ENCODE measurements around the gene NF1. TPM values are rescaled to one million over a fixed set of nuclear protein-coding genes. Genes with fewer than 3 reads are reported as not detected.
A peak's percentile ranks its signal among the peaks of the same experiment; 100 is the strongest.
"Not testable (repeated sequence)": the region's sequence is repeated elsewhere in the genome, so short reads cannot be mapped to it uniquely, and the experiment has no call there.

Gene NF1
- total RNA-seq, 4 donors from 2014 or later: 40.9 to 158 (median 113) TPM

DNA sequence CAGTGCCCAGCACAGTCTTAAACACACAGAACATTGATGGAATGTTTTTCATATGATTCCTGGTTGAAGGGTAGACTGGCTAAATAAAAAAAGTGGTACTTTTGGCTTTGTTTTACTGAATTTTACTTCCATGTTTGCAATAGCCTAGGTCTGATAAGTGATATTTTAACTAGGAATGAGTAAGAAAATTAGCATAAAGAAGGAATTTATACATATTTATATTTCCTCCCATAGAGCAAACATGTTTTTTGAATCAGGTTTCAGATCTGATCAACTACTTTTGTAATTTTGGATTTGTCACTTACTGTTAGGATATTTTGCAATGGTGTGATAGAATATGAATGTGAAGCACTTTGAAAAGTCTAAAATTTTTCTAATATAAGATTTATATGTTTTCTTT is 7.2 kb downstream of the NF1 start:
- H3K27me3 ChIP-seq: no peaks in the 10 kb centered on the region
- intact Hi-C loops (cut with DNase I; ENCODE audit: low total_unique reads): no loop called here
- TF ChIP-seq CTCF (IDR thresholded peaks at IDR 0.05) (no peak), POLR2A (IDR thresholded peaks at IDR 0.05) (no peak)
- no peak for DNase-seq
- H3K4me1 ChIP-seq: no peaks in the 10 kb centered on the region
- H3K27ac ChIP-seq: no peak overlapping the region
- no peaks in the 10 kb centered on the region for H3K36me3 ChIP-seq
- no peak overlapping the region for H3K4me3 ChIP-seq
- H3K9me3 ChIP-seq: no peaks in the 10 kb centered on the region

GRCh38 chr17:31105991-31106390 is 11.2 kb downstream of the NF1 start:
- Histone ChIP-seq H3K27ac (no peak overlapping the region), H3K27me3 (no peaks in the 10 kb centered on the region), H3K9me3 (no peaks in the 10 kb centered on the region), H3K4me3 (no peak overlapping the region), H3K4me1 (no peaks in the 10 kb centered on the region), H3K36me3 (no peaks in the 10 kb centered on the region)
- no peak for DNase-seq
- no peak for TF ChIP-seq POLR2A (IDR thresholded peaks at IDR 0.05)
- TF ChIP-seq CTCF (IDR thresholded peaks at IDR 0.05): no peak
- intact Hi-C loops (cut with DNase I; ENCODE audit: low total_unique reads): no loop called here

DNA sequence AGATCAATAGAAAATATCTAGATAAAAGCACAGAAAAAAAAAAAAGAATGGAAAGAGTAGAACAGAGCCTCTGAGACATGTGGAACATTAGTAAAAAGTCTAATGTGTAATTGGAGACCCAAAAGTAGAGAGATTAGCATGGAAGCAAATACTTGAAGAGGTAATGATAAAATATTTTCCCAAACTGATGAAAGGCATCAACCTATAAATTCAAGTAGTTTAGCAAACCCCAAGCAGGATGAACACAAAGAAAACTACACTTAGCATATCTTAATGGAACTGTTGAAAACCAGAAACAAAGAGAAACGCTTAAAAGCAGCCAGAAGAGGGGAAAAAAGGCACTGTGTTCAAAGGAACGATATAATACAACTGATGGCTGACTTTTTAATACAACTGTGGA is 16.4 kb downstream of the NF1 start:
- Histone ChIP-seq H3K36me3 (no peaks in the 10 kb centered on the region), H3K27ac (no peak overlapping the region), H3K4me1 (no peaks in the 10 kb centered on the region), H3K27me3 (no peaks in the 10 kb centered on the region), H3K4me3 (no peak overlapping the region), H3K9me3 (no peaks in the 10 kb centered on the region)
- intact Hi-C loops (cut with DNase I; ENCODE audit: low total_unique reads): no loop called here
- no peak for DNase-seq
- TF ChIP-seq POLR2A (IDR thresholded peaks at IDR 0.05): no peak
- no peak for TF ChIP-seq CTCF (IDR thresholded peaks at IDR 0.05)

- no peak for DNase-seq
These were observed 17.4 kb downstream of the NF1 start for GRCh38 chr17:31112001-31112661.

DNA sequence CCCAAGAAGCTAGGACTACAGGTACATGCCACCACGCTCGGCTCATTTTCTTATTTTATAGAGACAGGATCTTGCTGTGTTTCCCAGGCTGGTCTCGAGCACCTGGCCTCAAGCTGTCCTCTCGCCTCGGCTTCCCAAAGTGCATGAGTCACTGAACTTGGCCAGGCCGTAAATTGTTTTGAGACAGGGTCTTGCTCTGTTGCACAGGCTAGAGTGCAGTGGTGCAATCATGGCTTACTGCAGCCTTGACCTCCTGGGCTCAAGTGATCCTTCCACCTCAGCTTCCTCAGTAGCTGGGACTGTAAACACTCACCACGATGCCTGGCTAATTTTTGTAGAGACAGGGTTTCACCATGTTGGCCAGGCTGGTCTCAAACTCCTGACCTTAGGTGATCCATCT is 18.6 kb downstream of the NF1 start:
- H3K4me1 ChIP-seq; H3K36me3 ChIP-seq; intact Hi-C loops (cut with DNase I; ENCODE audit: low total_unique reads); H3K27ac ChIP-seq; H3K27me3 ChIP-seq; H3K9me3 ChIP-seq; H3K4me3 ChIP-seq: not testable (repeated sequence)
- DNase-seq: peak; percentile 35 to 58

More at GRCh38 chr17:31112001-31112661, 17.4 kb downstream of the NF1 start:
- intact Hi-C loops (cut with DNase I; ENCODE audit: low total_unique reads): no loop called here
- TF ChIP-seq POLR2A (IDR thresholded peaks at IDR 0.05) (no peak), CTCF (IDR thresholded peaks at IDR 0.05) (no peak)
- H3K36me3 ChIP-seq: no peaks in the 10 kb centered on the region
- H3K27me3 ChIP-seq: no peaks in the 10 kb centered on the region
- H3K4me3 ChIP-seq: no peak overlapping the region
- H3K27ac ChIP-seq: no peak overlapping the region
- no peaks in the 10 kb centered on the region for H3K4me1 ChIP-seq
- no peaks in the 10 kb centered on the region for H3K9me3 ChIP-seq

DNA sequence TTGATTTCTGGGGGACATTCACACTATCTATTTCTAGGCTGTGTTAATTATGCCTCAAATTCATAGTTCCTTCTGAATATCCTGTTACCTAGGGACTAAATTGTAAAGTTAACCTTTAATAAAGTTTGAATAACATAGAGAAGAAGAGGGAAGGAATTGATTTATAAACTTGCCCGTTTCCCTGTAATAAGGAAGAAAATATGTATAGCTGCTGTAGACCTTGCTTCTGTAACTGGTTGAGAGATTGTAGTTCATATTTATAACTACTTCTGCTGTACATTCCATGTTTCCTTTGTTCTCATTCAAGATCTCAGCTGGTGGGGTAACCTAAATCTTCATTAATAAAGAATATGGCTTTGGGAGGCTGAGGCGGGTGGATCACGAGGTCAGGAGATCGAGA is 19.2 kb downstream of the NF1 start:
- no peak for DNase-seq
- H3K9me3 ChIP-seq: no peaks in the 10 kb centered on the region
- intact Hi-C loops (cut with DNase I; ENCODE audit: low total_unique reads): no loop called here
- H3K4me3 ChIP-seq: no peak overlapping the region
- no peak overlapping the region for H3K27ac ChIP-seq
- TF ChIP-seq CTCF (IDR thresholded peaks at IDR 0.05) (no peak), POLR2A (IDR thresholded peaks at IDR 0.05) (no peak)
- no peaks in the 10 kb centered on the region for H3K4me1 ChIP-seq
- H3K36me3 ChIP-seq: no peaks in the 10 kb centered on the region
- H3K27me3 ChIP-seq: no peaks in the 10 kb centered on the region
